Measurements from ENCODE around the gene ECT2L.

DNA sequence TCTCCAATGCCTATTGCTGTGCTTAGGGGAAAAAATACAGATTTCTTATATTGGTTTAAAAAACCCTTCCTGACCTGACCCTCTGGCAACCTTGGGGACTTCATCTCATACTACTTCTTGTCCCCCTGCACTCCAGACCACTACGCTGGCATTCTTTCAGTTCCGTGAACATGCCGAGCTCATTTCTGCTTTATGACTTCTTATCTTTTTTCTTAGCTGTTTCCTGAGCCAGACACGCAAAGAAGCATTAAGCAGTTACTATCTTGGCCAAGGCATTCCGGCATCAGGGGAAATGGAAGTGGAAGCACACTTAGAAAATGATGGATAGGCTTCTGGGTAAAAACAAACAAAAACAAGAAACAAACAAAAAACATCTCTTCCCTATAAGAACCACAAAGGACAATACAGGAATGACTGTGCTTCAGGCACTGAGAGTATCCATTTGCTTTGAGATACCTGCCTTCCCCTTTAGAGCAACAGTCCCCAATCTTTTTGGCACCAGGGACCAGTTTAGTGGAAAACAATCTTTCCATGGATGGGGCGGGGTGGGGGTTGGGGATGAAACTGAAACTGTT lies 26.7 kb upstream of the ECT2L start:
- TF ChIP-seq CTCF (IDR thresholded peaks at IDR 0.05; ENCODE audit: low read depth, low read length, missing input control) (no peak), SP1 (IDR thresholded peaks at IDR 0.05) (no peak), GABPA (IDR thresholded peaks at IDR 0.05 in 1 of 2, conservative IDR thresholded peaks at IDR 0.05 in 1 of 2) (no peak), YY1 (IDR thresholded peaks at IDR 0.05) (no peak), RAD21 (IDR thresholded peaks at IDR 0.05) (peak in 1 of 2 donors; percentile 4), HNF4A (conservative IDR thresholded peaks at IDR 0.05) (no peak)
- TF ChIP-seq, protein P1, sequence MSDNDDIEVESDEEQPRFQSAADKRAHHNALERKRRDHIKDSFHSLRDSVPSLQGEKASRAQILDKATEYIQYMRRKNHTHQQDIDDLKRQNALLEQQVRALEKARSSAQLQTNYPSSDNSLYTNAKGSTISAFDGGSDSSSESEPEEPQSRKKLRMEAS (IDR thresholded peaks at IDR 0.05) = no peak
- TF ChIP-seq, protein P2, sequence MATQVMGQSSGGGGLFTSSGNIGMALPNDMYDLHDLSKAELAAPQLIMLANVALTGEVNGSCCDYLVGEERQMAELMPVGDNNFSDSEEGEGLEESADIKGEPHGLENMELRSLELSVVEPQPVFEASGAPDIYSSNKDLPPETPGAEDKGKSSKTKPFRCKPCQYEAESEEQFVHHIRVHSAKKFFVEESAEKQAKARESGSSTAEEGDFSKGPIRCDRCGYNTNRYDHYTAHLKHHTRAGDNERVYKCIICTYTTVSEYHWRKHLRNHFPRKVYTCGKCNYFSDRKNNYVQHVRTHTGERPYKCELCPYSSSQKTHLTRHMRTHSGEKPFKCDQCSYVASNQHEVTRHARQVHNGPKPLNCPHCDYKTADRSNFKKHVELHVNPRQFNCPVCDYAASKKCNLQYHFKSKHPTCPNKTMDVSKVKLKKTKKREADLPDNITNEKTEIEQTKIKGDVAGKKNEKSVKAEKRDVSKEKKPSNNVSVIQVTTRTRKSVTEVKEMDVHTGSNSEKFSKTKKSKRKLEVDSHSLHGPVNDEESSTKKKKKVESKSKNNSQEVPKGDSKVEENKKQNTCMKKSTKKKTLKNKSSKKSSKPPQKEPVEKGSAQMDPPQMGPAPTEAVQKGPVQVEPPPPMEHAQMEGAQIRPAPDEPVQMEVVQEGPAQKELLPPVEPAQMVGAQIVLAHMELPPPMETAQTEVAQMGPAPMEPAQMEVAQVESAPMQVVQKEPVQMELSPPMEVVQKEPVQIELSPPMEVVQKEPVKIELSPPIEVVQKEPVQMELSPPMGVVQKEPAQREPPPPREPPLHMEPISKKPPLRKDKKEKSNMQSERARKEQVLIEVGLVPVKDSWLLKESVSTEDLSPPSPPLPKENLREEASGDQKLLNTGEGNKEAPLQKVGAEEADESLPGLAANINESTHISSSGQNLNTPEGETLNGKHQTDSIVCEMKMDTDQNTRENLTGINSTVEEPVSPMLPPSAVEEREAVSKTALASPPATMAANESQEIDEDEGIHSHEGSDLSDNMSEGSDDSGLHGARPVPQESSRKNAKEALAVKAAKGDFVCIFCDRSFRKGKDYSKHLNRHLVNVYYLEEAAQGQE (IDR thresholded peaks at IDR 0.05) = no peak
